GM12801 (cell line): ENCODE data around the gene ARMC12.

ENCODE experiments used
- TF ChIP-seq, protein P1 (sequence below): IDR thresholded peaks from one replicate; pipeline ENCODE4 v1.5.1; 2011; ENCODE audit warnings: control low read depth; ENCODE audit not compliant: insufficient read length; ENCODE audit errors: extremely low read depth

ARMC12 gene

DNA sequence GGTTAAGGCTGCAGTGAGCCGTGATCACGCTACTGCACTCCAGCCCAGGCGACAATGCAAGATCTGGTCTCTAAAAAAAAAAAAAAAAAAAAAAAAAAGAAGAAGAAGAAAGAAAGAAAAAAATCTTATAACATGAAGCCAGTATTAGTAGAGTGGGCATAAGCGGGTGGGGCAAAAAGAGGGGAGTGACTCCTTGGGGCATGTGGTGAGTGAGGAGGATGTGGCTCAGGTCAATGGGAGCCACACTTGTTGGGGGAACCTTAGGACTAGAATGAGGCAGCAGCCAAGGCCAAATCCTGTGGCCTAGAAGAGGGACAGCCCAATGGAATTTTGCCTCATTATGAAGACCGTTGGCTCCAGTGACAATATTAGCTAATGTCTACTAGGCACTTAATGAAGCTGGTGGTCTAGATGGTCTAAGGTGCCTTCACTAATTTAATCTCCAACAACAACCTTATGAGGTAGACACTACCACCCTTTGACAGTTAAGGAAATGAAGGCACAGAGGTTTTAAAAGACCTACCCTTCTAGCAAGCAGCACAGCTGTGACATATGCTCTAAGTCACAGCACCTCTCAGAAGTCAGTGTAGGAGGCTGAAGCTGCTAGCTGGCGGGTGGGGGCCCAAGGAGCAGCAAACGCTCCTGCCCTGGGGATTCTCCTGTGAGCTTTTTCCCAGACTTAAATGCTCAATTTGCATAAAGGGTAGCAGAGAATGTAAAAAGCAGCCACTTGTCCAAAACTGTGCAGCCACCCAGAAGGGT is 23.6 kb upstream of the ARMC12 start:
- TF ChIP-seq, protein P1, sequence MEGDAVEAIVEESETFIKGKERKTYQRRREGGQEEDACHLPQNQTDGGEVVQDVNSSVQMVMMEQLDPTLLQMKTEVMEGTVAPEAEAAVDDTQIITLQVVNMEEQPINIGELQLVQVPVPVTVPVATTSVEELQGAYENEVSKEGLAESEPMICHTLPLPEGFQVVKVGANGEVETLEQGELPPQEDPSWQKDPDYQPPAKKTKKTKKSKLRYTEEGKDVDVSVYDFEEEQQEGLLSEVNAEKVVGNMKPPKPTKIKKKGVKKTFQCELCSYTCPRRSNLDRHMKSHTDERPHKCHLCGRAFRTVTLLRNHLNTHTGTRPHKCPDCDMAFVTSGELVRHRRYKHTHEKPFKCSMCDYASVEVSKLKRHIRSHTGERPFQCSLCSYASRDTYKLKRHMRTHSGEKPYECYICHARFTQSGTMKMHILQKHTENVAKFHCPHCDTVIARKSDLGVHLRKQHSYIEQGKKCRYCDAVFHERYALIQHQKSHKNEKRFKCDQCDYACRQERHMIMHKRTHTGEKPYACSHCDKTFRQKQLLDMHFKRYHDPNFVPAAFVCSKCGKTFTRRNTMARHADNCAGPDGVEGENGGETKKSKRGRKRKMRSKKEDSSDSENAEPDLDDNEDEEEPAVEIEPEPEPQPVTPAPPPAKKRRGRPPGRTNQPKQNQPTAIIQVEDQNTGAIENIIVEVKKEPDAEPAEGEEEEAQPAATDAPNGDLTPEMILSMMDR = no peak

DNA sequence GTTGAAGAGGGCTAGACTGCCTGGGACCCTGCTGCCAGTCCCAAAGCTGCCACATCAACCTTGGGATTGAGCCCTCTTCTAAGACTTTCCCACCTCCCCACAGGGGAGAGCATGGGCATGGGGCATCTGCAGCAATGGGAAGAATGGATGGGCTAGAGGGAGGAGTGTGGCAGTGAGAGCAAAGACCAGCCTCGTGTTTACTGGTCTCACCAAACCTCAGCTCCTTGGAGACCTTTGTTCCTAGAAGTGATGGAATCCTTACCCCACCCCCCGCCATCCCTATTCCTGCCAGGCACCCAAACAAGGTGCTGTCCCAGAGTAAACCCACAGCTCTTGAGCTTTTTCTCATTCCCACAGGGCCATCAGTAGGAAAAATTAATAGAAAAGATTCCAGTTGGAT is 20.0 kb upstream of the ARMC12 start:
- TF ChIP-seq, protein P1 = no peak

DNA sequence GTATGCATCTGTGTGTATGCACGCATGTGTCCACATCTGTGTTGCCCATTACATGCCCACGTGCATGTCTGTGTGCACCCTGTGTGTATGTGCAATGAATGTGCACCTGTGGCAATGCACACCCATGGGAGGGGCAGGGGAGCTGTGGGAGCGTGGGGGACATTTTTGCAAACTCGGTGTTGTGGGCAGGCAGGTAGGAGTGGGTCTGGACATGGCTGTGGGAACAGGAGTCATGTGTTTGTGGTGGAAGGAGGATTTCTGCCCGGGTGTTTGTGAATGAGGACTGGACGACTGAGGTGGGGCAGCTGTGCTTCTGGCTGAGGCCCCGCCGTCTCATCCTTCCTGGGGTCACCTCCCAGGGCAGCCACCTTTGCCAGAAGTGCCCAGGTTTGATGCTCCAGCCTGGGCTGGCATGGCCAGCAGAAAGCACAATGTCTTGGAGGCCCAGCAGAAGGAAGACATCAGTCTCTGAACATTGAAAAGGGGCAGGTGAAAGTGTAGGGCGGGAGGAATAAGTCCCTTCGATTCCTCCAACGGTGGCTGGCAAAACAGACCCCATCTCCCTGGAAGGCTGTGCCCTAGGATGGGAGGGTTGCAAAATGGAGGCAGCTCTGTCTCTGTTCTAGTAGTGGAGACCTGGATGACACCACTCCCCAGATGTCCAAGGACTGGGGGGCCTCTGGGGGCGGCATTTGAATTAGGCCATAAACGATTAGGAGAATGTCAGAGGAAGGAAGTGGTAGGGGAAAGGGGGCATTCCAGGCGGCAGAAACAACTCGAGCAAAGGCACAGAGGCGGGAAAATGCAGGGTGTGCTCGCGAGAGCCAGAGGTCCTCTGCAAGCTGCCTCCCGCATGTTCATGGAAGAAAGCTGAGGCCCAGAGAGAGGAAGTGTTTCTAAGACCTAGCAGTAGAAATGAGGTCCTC is 19.1 kb upstream of the ARMC12 start:
- TF ChIP-seq, protein P1 = no peak

DNA sequence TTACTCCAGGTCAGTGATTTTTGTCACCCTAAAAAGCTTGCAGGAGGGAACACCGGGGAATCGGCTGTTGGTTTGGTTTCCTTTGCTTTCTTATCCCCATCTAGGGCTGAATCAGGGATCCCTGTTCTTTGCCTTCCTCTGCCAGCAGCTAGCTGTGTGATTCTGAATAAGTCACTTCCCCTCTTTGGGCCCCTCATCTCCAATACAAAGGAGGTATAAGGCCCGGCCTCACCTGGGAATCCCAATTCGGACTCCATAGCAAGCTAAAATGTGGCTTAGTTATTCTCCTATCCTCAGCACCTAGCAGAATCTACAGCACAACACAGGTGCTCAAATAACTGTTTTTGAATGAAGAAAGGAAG is 18.5 kb upstream of the ARMC12 start:
- TF ChIP-seq, protein P1 = no peak

DNA sequence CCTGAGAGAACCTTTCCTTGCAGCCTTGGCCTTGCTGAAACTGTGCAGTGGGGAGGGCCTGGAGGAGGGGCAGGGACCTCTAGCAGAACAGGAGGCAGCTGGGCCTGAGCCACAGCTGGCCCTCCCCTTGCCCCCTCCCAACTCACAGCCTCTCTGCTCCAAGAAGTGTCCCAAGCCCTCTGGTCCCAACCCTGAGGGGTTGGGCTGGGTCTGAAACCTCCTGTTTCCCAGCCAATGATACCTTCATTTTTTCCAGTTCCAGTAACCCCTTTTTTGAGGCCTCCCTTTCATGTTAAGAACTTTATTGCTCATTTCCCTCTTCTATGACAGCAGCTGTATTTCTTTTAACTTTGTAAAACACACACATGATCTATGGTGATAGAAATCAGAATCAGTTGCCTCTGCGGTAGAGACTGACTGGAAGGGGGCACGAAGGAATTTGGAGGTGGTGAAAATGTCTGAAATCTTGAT is 17.9 kb upstream of the ARMC12 start:
- TF ChIP-seq, protein P1 = no peak

DNA sequence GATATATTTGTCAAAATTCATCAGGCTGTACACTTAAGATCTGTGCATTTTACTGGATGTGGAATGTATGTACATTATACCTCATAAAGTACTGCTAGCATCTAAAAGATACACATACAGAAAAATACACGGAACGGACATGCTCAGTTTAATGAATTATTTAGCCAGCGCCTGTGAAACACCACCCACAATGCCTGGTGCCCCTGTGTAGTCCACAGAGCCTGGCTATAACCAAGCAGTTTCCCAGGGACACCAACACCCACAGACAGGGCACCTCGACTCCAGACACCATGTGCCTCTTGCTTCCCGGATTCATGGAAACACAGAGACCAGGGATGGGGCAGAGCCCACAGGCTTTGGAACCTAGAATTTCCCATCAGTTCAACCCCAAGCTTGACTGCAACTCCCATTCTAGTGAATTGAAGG is 17.4 kb upstream of the ARMC12 start:
- TF ChIP-seq, protein P1 = no peak
